WI38 (cell line): ENCODE results near the gene REXO1.

Experiments used
- H3K4me3 ChIP-seq: 2 replicates; pipeline ENCODE4 v1.5.1; 2011; ENCODE audit warnings: low read depth, mild to moderate bottlenecking, control low read depth, low read length
- TF ChIP-seq, protein P1 (sequence below): IDR thresholded peaks from 2 replicates; pipeline ENCODE4 v1.5.1; 2012; ENCODE audit warnings: low read depth, mild to moderate bottlenecking, control low read depth, low read length

Gene REXO1

GRCh38 chr19:1766800-1767352, 81.4 kb downstream of the REXO1 start:
- TF ChIP-seq, protein P1, sequence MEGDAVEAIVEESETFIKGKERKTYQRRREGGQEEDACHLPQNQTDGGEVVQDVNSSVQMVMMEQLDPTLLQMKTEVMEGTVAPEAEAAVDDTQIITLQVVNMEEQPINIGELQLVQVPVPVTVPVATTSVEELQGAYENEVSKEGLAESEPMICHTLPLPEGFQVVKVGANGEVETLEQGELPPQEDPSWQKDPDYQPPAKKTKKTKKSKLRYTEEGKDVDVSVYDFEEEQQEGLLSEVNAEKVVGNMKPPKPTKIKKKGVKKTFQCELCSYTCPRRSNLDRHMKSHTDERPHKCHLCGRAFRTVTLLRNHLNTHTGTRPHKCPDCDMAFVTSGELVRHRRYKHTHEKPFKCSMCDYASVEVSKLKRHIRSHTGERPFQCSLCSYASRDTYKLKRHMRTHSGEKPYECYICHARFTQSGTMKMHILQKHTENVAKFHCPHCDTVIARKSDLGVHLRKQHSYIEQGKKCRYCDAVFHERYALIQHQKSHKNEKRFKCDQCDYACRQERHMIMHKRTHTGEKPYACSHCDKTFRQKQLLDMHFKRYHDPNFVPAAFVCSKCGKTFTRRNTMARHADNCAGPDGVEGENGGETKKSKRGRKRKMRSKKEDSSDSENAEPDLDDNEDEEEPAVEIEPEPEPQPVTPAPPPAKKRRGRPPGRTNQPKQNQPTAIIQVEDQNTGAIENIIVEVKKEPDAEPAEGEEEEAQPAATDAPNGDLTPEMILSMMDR, result no peak
- no peak overlapping the region for H3K4me3 ChIP-seq

DNA sequence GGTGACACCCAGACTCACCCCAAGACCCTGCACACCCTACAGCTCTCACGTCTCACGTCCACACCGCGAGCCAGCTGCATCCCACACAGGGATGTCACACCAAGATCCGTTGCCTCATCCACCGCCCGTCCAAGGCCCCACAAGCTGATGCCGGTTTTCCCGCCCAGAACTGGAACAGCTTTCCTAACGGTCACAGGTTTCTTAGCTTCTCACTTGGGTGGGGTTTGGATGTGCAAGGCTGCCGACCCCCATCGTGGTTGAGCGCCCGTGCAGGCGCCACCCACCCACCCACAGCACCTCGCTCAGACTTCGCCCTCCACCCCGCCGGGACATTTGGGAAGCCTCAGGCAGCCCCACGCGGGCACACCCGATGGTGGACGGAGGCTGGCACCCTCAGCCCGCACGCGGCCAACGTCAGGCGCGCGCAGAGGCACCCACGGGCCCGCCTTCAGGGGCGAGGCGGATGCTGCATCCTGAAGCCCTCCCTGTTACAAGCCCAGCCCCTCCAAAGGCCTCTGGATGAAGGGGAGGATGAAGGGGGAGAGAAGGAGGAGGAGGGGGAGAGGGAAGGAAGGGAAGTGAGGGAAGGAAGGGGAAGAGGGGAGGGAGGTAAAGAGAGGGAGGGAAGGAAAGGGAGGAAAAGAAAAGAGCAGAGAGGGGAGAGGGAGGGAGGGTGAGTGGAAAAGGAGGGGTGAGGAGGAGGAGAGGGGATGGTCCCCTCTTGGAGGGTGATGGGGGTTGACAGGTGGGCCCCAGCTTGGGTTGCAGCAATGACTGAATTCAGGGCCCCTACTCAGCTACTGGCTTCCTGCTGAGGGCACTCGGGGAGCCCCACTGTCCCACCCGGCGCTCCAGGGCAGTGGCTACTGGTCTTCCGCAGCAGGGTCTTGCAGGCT, 82.1 kb downstream of the REXO1 start:
- no peak overlapping the region for H3K4me3 ChIP-seq
- TF ChIP-seq, protein P1, result no peak
